WI38 (cell line): ENCODE results near the gene GNE.

Experiments
- H3K4me3 ChIP-seq: 2 replicates; pipeline ENCODE4 v1.5.1; 2011; ENCODE audit warnings: low read depth, mild to moderate bottlenecking, control low read depth, low read length
- TF ChIP-seq, protein P1 (sequence below): IDR thresholded peaks from 2 replicates; pipeline ENCODE4 v1.5.1; 2012; ENCODE audit warnings: low read depth, mild to moderate bottlenecking, control low read depth, low read length

GNE gene

DNA sequence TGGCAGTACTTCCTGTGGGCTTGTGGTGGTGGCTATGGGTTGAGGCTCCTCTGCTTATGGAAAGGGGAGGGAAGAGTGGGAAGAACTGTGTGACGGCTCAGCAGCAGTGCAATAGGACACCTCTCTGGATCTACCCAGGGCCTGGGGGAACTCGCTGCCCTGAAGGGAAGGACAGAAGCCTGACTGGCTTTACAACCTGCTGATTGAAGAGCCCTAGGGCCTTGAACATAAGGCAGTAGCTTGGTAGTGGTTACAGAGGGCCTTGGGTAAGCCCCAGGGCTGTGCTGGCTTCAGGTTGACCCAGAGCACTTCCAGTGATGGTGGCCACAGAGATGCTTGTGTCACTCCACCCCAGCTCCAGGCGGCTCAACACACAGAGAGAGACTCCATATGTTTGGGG, 83.5 kb downstream of the GNE start:
- H3K4me3 ChIP-seq = no peak overlapping the region
- TF ChIP-seq, protein P1, sequence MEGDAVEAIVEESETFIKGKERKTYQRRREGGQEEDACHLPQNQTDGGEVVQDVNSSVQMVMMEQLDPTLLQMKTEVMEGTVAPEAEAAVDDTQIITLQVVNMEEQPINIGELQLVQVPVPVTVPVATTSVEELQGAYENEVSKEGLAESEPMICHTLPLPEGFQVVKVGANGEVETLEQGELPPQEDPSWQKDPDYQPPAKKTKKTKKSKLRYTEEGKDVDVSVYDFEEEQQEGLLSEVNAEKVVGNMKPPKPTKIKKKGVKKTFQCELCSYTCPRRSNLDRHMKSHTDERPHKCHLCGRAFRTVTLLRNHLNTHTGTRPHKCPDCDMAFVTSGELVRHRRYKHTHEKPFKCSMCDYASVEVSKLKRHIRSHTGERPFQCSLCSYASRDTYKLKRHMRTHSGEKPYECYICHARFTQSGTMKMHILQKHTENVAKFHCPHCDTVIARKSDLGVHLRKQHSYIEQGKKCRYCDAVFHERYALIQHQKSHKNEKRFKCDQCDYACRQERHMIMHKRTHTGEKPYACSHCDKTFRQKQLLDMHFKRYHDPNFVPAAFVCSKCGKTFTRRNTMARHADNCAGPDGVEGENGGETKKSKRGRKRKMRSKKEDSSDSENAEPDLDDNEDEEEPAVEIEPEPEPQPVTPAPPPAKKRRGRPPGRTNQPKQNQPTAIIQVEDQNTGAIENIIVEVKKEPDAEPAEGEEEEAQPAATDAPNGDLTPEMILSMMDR = no peak

DNA sequence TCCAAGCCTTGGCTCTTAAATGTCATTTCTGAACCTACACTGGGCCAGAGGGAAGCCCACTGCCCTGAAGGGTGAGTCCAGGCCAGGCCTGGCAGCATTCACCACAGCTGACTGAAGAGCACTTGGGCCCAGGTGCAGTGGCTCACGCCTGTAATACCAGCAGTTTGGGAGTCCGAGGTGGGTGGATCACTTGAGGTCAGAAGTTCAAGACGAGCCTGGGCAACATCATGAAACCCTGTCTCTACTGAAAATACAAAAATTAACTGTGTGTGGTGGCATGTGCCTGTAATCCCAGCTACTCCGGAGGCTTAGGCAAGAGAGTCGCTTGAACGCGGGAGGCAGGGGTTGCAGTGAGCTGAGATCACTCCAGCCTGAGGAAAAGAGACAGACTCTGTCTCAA, 84.0 kb downstream of the GNE start:
- TF ChIP-seq, protein P1 = no peak
- H3K4me3 ChIP-seq = no peak overlapping the region

DNA sequence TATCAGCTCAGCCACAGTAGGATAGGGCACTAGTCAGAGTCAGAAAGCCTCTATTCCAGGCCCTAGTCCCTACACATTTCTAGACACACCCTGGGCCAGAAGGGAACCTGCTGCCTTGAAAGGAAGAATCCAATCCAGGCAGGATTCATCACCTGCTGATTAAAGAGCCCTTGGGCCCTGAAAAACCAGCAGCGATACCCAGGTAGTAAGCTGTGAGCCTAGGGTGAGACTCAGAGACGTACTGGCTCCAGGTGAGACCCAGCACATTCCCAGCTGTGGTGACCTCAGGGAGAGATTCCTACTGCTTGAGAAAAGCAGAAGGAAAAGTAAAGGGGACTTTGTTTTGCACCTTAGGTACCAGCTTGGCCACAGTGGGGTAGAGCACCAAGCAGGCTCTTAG, 84.4 kb downstream of the GNE start:
- TF ChIP-seq, protein P1 = no peak
- no peak overlapping the region for H3K4me3 ChIP-seq

DNA sequence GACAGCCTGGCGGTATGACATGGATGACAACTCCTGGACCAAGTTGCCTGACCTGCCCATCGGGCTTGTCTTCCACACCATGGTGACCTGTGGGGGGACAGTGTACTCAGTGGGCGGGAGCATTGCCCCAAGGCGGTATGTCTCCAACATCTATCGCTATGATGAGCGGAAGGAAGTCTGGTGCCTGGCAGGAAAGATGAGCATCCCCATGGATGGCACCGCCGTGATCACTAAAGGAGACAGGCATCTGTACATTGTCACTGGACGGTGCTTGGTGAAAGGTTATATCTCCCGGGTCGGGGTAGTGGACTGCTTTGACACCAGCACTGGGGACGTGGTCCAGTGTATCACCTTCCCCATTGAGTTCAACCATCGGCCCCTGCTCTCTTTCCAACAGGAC, 87.7 kb downstream of the GNE start:
- TF ChIP-seq, protein P1 = no peak
- H3K4me3 ChIP-seq = no peak overlapping the region

DNA sequence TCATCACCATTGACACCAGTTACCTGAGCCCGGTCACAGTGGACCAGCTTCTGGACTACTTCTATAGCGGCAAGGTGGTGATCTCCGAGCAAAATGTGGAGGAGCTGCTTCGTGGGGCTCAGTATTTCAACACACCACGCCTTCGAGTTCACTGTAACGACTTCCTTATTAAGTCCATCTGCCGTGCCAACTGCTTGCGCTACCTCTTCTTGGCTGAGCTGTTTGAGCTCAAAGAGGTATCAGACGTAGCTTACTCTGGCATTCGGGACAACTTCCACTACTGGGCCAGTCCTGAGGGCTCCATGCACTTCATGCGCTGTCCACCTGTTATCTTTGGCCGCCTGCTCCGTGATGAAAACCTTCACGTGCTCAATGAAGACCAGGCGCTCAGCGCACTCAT, 88.5 kb downstream of the GNE start:
- TF ChIP-seq, protein P1 = no peak
- no peak overlapping the region for H3K4me3 ChIP-seq

DNA sequence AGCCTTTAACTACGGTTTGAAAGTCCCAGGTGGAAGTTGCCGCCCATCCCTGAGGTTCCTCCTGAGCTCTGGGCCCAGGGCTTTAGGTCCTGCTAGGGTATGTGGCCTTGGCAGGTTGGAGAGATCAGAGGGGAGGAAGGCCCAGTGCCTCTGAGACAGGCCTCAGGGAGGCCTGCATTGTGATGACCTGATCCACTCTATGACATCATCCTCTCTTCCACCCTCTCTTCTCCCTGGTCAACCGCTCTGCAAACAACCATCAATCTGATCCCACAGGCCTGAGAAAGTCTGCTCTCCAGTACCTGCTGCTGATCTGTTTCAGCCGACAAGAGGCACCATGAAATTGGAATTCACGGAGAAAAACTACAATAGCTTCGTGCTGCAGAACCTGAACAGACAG, 89.1 kb downstream of the GNE start, which contains the start of gene CCIN:
Gene CCIN, plus strand, starts transcription at position 223 of the 400 bp plus-strand sequence. Its CDS starts 115 bp downstream, at position 338.
- TF ChIP-seq, protein P1 = no peak
- H3K4me3 ChIP-seq = no peak within 1 kb of the TSS

DNA sequence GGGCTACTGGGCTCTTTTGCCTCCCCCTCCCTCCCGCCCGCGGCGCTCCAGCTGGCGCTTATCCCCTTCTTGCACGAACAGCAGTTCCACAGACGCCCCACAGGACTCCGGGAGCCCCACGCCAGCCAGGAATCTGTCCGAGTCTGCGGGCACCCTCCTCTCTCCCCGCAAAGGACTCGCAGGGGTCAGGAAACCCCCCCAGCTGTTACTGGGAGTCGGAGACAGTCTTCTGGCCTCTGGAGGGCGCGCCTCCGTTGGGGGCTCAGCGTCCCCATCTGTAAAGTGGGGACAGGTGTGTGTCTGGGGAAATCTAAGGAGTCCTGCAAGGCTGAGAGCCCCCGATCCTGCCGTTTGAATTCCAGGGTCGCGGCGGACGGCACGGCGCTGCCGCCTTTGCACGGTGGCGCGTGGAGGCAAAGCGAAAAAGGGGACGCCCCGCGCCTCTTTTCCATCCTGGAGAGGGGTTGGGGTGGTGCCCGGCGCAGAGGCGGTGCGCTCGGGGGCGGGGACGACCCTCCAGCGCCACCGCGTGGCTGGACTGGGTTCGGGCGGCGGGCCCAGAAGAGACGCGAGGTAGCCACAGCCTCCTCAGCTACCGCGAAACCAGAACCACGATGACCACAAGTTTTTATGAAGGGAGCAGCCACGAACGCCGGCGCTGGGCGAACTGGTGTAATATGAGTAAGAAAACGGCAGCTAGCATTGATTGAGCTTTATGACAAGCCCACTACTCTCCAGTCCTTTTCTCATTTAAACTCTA, 91.9 kb downstream of the GNE start:
- peak overlapping the region; percentile 36 for H3K4me3 ChIP-seq
- TF ChIP-seq, protein P1 = peak; percentile 79
